DND-41 (cell line): ENCODE results near the gene MBOAT1.

ENCODE experiments used
- EZH2 ChIP-seq: IDR thresholded peaks from 3 replicates; pipeline ENCODE4 v1.6.1; 2012; ENCODE audit warnings: borderline replicate concordance, low read depth, mild to moderate bottlenecking, moderate library complexity, low read length, inconsistent platforms; ENCODE audit not compliant: severe bottlenecking
- TF ChIP-seq, protein P1 (sequence below): IDR thresholded peaks from 2 replicates; pipeline ENCODE4 v1.5.1; 2012; ENCODE audit warnings: borderline replicate concordance, low read length, moderate library complexity, mild to moderate bottlenecking; ENCODE audit not compliant: poor library complexity, severe bottlenecking; ENCODE audit errors: extremely low read depth

GRCh38 chr6:20168690-20169089, 43.6 kb downstream of the MBOAT1 start:
- TF ChIP-seq, protein P1, sequence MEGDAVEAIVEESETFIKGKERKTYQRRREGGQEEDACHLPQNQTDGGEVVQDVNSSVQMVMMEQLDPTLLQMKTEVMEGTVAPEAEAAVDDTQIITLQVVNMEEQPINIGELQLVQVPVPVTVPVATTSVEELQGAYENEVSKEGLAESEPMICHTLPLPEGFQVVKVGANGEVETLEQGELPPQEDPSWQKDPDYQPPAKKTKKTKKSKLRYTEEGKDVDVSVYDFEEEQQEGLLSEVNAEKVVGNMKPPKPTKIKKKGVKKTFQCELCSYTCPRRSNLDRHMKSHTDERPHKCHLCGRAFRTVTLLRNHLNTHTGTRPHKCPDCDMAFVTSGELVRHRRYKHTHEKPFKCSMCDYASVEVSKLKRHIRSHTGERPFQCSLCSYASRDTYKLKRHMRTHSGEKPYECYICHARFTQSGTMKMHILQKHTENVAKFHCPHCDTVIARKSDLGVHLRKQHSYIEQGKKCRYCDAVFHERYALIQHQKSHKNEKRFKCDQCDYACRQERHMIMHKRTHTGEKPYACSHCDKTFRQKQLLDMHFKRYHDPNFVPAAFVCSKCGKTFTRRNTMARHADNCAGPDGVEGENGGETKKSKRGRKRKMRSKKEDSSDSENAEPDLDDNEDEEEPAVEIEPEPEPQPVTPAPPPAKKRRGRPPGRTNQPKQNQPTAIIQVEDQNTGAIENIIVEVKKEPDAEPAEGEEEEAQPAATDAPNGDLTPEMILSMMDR, result no peak
- no peak for TF ChIP-seq EZH2
